ENCODE data around the gene MREG.

MREG gene

DNA sequence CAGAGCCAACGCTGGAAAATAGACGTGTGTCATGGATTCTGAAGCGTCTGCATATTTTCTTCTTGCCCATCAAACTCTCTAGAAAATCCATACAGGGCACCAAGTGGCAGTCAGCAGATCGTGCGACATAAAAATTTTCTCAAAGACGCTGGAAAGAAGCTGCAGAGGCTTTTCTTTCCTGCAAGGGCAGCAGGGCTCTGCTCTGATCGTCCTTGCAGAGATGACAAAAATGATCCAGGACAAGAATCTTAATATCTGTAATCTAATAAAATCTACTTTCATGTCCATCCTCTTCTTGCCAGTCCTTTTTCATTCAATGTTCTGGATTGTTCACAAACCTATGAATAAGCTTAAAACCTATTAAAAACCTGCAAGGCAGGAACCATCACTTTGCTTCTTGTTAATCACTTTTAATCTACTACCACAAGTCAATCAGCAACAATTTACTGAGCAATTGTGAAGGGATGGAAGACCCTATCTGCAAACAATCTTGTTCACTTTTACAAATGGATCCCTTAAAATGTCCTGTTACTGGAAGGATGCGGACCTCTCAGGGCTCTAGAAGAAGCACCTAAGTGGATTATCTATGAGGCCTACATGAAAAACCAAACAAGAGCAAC lies 93.6 kb downstream of the MREG start:
- no peak for DNase-seq (ENCODE audit: low read depth, low spot score)

DNA sequence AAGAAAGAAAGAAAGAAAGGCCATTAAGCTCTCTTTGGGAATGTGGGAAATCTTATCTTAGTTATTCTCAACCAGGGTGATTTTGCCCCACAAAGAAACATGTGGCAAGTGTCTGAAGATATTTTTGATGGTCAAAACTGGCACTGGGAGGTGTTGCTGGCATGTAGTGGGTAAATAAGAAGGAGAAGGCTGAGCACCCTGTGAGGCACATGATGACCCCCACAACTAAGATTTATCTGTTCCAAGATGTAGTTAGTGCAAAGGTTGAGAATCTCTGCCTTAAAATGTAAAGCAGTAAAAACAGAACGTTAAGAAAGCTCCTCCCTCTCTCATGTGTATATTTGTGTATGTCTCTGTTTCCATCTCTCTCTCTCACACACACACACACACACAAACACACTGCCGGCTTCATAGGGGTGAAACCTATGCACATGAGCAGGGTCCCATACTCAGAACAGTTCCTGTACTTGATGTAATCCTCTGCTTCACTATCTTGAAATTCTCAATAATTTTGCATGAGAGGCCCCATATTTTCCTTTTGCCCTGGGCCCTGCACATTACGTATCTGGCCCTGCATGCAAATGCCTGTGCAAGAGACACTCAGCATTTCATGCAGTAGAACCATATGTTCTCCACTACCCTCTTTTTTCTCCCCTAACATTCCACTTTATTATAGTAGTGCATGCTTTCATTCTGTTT lies 94.3 kb downstream of the MREG start:
- no peak for DNase-seq (ENCODE audit: low read depth, low spot score)

DNA sequence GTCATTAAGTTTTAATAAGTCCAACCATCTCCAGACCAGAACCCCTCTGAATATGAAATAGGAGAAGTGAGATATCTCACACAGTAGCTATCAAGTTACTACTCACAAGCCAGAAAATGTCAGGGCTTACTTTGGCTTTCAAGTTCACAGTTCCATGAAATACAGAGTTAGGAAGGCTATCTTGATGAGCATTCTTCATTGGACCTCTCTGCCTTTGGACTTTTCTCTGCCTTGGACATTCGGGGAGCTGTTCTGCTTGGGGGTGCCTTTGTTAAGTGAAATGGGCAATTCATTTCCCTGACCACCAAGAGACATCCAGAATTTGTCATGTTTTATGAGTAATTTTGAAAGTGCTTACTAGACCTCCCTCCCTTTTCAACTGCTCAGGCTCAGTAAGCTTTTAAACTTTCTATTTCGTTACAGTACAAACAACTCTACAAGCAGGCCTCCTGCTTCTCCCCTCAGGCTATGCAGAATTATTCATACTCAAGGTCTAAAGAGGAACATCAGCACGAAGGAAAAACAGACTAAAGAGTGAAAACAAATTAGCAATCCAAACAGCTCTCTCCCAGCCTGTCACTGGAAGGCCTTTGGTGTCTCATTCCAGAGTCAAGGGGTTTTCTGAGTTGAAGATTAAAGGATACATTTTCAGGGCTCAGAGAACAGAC lies 95.3 kb downstream of the MREG start:
- DNase-seq (ENCODE audit: low read depth, low spot score): no peak

DNA sequence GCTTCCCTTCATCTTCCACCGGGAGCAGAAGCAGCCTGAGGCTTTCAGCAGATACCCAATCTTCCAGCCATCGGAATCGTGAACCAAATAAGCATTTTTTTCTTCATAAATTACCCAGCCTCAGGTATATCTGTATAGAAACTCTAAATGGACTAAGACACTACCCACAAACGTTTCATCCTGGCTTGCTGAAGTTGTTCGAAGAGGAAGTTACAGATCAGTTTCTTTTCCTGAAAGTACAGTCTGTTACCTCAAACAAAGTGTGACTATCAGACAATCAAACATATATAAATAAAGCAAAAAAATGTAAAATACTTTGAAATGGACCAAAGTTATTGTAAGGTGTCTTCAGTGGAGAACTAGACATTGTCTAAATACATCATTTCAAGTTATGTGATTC lies 97.9 kb downstream of the MREG start:
- no peak for DNase-seq (ENCODE audit: low read depth, low spot score)

DNA sequence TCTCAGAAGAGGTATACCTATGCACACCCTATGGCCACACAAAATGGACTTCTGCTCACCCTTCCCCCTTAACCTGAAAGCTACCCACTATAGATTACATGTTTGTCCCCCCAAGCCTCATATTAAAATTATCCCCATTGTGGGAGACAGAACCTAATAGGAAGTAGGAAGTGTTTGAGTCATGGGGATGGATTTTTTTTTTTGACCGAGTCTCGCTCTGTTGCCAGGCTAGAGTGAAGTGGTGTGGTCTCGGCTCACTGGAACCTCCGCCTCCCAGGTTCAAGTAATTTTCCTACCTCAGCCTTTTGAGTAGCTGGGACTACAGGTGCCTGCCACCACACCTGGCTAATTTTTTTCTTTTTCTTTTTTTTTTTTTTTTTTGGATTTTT lies 98.6 kb downstream of the MREG start:
- DNase-seq (ENCODE audit: low read depth, low spot score): no peak

DNA sequence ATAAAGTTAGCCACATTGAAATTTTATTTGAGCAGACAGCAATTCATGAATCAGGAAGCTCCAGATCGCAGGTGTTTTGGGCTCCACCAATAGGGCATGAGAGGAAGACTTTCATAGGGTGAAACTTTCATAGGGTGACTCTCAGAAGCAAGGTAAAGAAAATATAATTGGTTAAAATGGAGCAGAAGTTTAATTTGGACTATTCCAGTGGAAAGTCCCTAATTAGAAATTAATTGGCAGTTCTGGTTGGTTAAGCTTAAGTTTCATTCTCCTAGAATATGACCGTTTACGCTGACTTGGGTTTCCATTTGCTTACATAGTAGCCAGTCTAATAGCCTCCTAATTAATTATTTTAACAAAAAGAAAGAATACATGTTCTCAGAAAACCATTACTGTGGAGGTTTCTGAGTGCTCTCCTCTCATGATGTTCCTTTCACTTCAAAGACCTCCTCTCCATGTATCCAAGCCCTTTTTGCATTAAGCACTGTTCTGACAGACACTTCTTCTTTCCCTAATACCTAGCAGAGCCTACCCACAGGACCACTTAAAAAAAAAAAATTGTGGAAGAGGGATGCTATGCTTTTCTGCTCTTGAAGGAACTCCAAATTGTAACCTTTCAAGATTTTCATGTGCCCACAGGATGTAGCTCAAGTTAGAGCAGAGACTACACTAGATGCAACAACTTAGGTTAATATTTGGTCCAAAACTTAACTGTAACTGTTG lies 99.1 kb downstream of the MREG start:
- no peak for DNase-seq (ENCODE audit: low read depth, low spot score)

DNA sequence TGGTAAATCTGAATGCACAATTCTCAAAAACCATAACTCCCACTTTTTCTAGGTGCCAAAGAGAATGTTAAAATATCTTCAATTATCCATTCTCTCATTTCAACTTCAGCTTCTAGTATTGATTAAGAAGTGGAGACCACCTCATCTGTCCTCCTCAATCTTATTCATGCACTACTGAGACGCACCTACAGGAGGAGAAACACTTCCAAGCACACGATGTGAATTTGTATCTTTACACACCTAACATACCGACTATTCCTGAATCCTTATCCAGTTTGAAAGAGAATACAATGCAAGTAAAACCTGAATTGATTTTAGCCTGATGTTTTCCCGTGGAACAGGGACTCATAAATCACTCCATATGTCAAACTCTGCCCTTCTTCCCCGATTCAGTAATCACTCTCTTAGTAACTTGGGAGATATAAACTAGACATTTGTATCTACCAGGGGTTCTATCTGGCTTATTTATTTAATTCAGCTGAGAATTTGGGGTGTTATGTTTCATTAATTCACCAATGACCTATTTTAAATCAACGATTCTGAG lies 101.0 kb downstream of the MREG start:
- no peak for DNase-seq (ENCODE audit: low read depth, low spot score)

GRCh38 chr2:215911301-215912085 lies 101.9 kb downstream of the MREG start:
- DNase-seq (ENCODE audit: low read depth, low spot score): no peak

DNA sequence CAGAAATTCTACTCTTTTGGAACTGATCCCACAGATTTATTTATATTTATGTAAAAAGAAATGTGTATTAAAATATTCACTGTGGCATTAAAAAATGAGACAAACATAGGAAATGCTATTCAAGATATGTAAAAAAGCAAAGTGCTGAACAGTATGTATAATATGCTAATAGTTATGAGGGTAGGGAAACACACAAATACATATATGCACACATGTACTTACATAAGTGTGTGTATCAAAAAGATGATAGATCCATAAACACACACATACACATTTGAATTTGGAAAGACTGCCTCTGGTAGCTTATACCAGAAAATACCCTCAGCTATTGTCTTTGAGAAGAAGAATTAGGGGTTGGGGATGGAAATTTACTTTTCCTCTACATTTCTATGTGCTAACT lies 103.2 kb downstream of the MREG start:
- no peak for DNase-seq (ENCODE audit: low read depth, low spot score)

DNA sequence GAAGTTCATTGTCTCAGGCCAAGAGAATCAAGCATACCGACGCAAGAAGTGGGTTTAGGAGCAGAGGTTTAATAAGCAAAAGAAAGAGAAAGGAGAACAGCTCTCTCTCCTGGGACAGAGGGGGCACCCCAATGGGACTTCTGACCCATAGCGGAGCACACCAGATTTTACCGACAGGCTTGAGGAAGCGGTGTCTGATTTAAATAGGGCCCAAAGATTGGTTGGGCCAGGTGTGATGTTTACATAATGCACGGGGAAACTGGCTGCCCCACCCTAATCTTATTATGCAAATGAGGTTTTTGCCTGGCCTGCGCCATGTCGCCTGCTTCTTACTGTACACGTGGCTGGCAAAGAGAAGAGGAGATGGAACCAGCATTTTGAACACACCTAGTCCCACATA lies 106.2 kb downstream of the MREG start:
- DNase-seq (ENCODE audit: low read depth, low spot score): no peak

DNA sequence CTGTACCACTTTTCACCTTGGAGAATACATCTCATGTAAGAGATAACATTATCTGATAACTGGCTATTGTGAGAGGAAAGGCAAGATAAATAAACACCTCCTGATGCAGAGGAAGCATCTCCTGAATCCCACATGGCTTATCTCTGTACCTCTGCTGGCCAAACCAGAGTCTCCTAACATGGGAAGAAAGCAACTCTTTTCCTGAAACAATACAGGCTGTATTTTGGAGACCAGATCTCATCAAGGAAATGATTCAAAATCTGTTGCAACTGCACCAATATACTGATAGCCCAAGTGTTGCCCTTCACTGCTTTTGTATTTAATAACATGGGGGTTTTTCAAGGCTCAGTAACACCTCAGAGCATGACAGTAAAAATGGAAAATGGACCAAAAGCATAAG lies 106.9 kb downstream of the MREG start:
- DNase-seq (ENCODE audit: low read depth, low spot score): no peak

DNA sequence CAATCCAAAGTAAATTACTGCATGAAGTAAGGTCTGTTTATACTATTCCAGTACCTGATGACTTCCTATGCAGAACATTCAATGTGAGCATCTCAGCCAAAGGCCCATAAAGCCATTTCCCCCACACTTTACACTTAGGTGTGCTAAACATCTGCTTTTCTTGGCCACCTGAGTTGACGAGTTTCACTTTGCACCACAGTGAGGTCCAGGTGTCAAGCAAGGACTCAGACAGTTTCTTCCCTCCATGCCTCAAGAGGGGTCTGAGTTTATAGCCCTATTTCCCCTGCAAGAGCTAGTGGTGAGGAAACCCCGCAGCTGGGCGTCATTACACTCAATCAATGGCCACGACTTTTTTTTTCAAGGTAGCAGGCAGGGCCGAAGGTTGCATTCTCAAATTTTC lies 107.7 kb downstream of the MREG start:
- no peak for DNase-seq (ENCODE audit: low read depth, low spot score)

DNA sequence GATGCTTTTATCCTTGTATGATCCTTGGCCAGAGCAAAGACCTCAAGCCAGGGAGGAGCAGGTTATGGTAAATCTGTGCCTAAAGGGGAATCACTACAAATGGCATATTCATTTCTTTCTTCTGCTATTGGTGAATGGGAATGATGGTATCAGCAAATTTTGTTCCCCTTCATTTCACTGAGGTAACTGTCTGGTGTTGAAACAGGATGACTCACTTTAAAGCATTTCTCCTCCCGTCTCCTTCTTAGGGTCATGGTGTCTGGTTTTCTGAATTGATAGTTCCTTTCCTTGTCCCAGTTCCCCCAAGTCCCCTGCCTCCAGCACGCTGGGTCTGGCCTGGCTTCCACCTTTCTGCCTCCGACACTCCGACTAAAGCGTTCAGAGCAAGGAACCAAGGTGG lies 109.2 kb downstream of the MREG start:
- no peak for DNase-seq (ENCODE audit: low read depth, low spot score)

- no peak for DNase-seq (ENCODE audit: low read depth, low spot score)
Observed at GRCh38 chr2:215903203-215903602, 110.1 kb downstream of the MREG start.

- no peak for DNase-seq (ENCODE audit: low read depth, low spot score)
Observed at GRCh38 chr2:215901796-215902195, 111.6 kb downstream of the MREG start.

DNA sequence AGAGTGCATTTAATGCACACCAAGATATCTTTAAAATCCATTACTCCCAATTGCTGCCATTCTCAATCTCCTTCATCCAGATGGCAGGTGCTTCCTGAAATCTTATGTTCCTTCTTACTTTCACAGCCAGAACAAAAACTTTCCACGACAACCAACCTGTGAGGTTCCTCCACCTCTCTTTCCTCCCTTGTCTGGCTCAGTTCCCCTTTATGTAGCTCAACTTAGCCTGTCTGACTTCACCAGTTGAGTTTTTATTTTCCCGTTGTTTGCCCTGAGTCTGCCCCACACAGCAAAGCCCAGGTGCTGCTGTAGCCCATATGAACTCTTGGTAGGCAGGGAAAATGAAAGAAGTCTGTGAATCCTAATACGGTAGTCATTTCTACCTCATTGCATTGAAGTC lies 112.5 kb downstream of the MREG start:
- no peak for DNase-seq (ENCODE audit: low read depth, low spot score)

GRCh38 chr2:215900203-215900611 lies 113.1 kb downstream of the MREG start:
- DNase-seq (ENCODE audit: low read depth, low spot score): no peak

- DNase-seq (ENCODE audit: low read depth, low spot score): no peak
Observed at GRCh38 chr2:215899141-215900074, 113.9 kb downstream of the MREG start.

- no peak for DNase-seq (ENCODE audit: low read depth, low spot score)
Observed at GRCh38 chr2:215898363-215898762, 115.0 kb downstream of the MREG start.

DNA sequence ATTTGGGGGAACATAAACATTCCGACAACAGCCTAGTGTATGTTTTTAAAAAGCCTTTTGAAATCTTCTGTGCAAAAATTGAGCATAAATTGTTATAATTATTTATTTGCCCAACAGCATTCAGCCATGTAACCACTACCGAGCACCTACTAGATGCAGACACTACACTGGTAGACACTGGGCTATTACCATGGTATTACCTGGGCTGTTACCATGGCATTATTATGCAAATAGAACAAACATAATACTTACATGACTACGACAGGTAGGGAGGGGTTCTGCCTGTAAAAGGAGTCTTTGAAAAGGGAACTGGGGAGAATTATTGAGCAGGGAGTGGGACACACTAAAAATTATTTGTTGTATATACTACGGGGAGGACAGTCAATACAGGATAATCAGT lies 116.4 kb downstream of the MREG start:
- DNase-seq (ENCODE audit: low read depth, low spot score): no peak

Measured in activated naive CD8-positive, alpha-beta T cell treated with anti-CD3 and anti-CD28 coated beads, Interleukin-2, amount 50 U/mL, for 16 hours (primary cell).